Neuronal stem cell (in vitro differentiated cells): ENCODE data around the gene IER5. TPM values are rescaled to one million over a fixed set of nuclear protein-coding genes. Genes with fewer than 3 reads are reported as not detected.
A peak's percentile ranks its signal among the peaks of the same experiment; 100 is the strongest.

Experiments
- DNase-seq: peaks from one replicate; pipeline ENCODE4 v3.0.0-alpha.2; 2013; ENCODE audit warnings: low spot score
- H2AFZ ChIP-seq: one replicate; pipeline ENCODE4 v1.6.1; 2013; ENCODE audit warnings: mild to moderate bottlenecking, low read length, inconsistent platforms
- H2AK5ac ChIP-seq: 2 replicates; pipeline ENCODE4 v1.6.1; 2013; ENCODE audit warnings: low read depth, mild to moderate bottlenecking, inconsistent platforms, low read length, moderate library complexity, mixed read lengths
- H2BK120ac ChIP-seq: 2 replicates; pipeline ENCODE4 v1.6.1; 2013; ENCODE audit warnings: low read depth, mild to moderate bottlenecking, inconsistent platforms, low read length, moderate library complexity, mixed read lengths
- H2BK12ac ChIP-seq: one replicate; pipeline ENCODE4 v1.6.1; 2013; ENCODE audit warnings: low read length, inconsistent platforms
- H2BK15ac ChIP-seq: 2 replicates; pipeline ENCODE4 v1.6.1; 2013; ENCODE audit warnings: mild to moderate bottlenecking, low read length, inconsistent platforms, mixed read lengths
- H2BK5ac ChIP-seq: one replicate; pipeline ENCODE4 v1.6.1; 2013; ENCODE audit warnings: inconsistent platforms, mild to moderate bottlenecking, low read length, moderate library complexity
- H3K14ac ChIP-seq: one replicate; pipeline ENCODE4 v1.6.1; 2013; ENCODE audit warnings: low read length, inconsistent platforms
- H3K18ac ChIP-seq: 2 replicates; pipeline ENCODE4 v1.6.1; 2013; ENCODE audit warnings: low read length, inconsistent platforms
- H3K23ac ChIP-seq: 2 replicates; pipeline ENCODE4 v1.6.1; 2013; ENCODE audit warnings: low read depth, mild to moderate bottlenecking, mixed read lengths, low read length, inconsistent platforms; ENCODE audit not compliant: poor library complexity
- H3K27ac ChIP-seq: replicated peaks from 3 replicates; pipeline ENCODE4 v1.5.1; 2013; ENCODE audit warnings: low read length, inconsistent platforms
- H3K27me3 ChIP-seq, 3 experiments: 2 replicates each; pipeline ENCODE4 v1.6.1; 2013; ENCODE audit warnings: low read length in 3 of 3, mild to moderate bottlenecking in 2 of 3, inconsistent platforms in 1 of 3, low read depth in 1 of 3, mixed read lengths in 1 of 3, moderate library complexity in 1 of 3; ENCODE audit not compliant: control insufficient read depth in 3 of 3, insufficient read depth in 3 of 3
- H3K36me3 ChIP-seq, 2 donors: replicated peaks in 1 of 2; 2 replicates each; pipeline ENCODE4 v1.6.1; 2013; ENCODE audit warnings: low read length in 2 of 2; ENCODE audit not compliant: control insufficient read depth in 2 of 2, insufficient read depth in 2 of 2
- H3K4ac ChIP-seq: 2 replicates; pipeline ENCODE4 v1.6.1; 2013; ENCODE audit warnings: inconsistent platforms, mild to moderate bottlenecking, low read length, moderate library complexity
- H3K4me1 ChIP-seq, 2 donors: 1 replicate in 1 of 2; 2 replicates in 1 of 2; pipeline ENCODE4 v1.6.1; 2013; ENCODE audit warnings: low read length in 2 of 2, low read depth in 1 of 2; ENCODE audit not compliant: control insufficient read depth in 2 of 2, insufficient read depth in 1 of 2
- H3K4me2 ChIP-seq: one replicate; pipeline ENCODE4 v1.6.1; 2013; ENCODE audit warnings: mild to moderate bottlenecking, low read length, inconsistent platforms; ENCODE audit not compliant: insufficient read depth, poor library complexity, severe bottlenecking
- H3K4me3 ChIP-seq, 2 donors: 2 replicates each; pipeline ENCODE4 v1.5.1; 2013; ENCODE audit warnings: low read length in 2 of 2, mild to moderate bottlenecking in 2 of 2, inconsistent platforms in 1 of 2, moderate library complexity in 1 of 2
- H3K79me1 ChIP-seq: one replicate; pipeline ENCODE4 v1.6.1; 2013; ENCODE audit warnings: low read depth, mild to moderate bottlenecking, inconsistent platforms, low read length, moderate library complexity
- H3K9ac ChIP-seq: one replicate; pipeline ENCODE4 v1.6.1; 2013; ENCODE audit warnings: mild to moderate bottlenecking, low read depth, low read length, inconsistent platforms; ENCODE audit not compliant: poor library complexity
- H3K9me3 ChIP-seq, 2 donors: replicated peaks in 1 of 2; 2 replicates each; pipeline versions ENCODE3 to v1.6.1; 2013; ENCODE audit warnings: low read length in 2 of 2, mild to moderate bottlenecking in 2 of 2, inconsistent platforms in 1 of 2, low read depth in 1 of 2, mixed read lengths in 1 of 2, moderate library complexity in 1 of 2; ENCODE audit not compliant: control insufficient read depth in 2 of 2, insufficient read depth in 1 of 2
- H4K8ac ChIP-seq: one replicate; pipeline ENCODE4 v1.6.1; 2013; ENCODE audit warnings: low read depth, mild to moderate bottlenecking, inconsistent platforms, low read length, moderate library complexity
- H4K91ac ChIP-seq: one replicate; pipeline ENCODE4 v1.6.1; 2013; ENCODE audit warnings: low read length, low read depth, mild to moderate bottlenecking, inconsistent platforms; ENCODE audit not compliant: poor library complexity
- WGBS, 2 donors: extraction: QIAGEN DNeasy Blood & Tissue Kit; methylation state at CpG; one replicate each; pipeline ENCODE4 v1.1.7; 2013; ENCODE audit warnings: missing lambda C conversion rate in 2 of 2, mixed read lengths in 1 of 2; ENCODE audit not compliant: insufficient read length in 2 of 2, insufficient replicate concordance in 1 of 2; ENCODE audit errors: extremely low coverage in 2 of 2; 5-methylcytosine and 5-hydroxymethylcytosine counted together
- polyA plus RNA-seq, 2 experiments: library from polyadenylated mRNA; stranded (reverse); fragments of 200-250 nt; gene quantifications; one replicate each; pipeline ENCODE4 v1.2.3, GENCODE V29; 2013

Gene IER5
- polyA plus RNA-seq (2013, experiment 1 of 2): 11.5 TPM
- polyA plus RNA-seq (2013, experiment 2 of 2): 11.4 TPM

GRCh38 chr1:181088079-181089016, at the start of gene IER5:
TSS of gene IER5 (plus strand) at chr1:181088700. CDS start at chr1:181088903, 203 bp downstream.
- WGBS, 2 donors: no CpG with 5 or more reads among the region's 76 CpGs

GRCh38 chr1:181040284-181040865, 48.1 kb upstream of the IER5 start:
- H3K4me2 ChIP-seq: no peak overlapping the region
- no peak overlapping the region for H2AFZ ChIP-seq
- no peak for DNase-seq
- H3K36me3 ChIP-seq: no peaks in the 10 kb centered on the region
- no peak overlapping the region for H3K4me3 ChIP-seq
- no peak overlapping the region for H2BK15ac ChIP-seq
- H2BK5ac ChIP-seq: no peak overlapping the region
- no peaks in the 10 kb centered on the region for H3K4me1 ChIP-seq
- H3K9me3 ChIP-seq: no peaks in the 10 kb centered on the region
- H3K27ac ChIP-seq: no peak overlapping the region
- WGBS, 2 donors: no CpG with 5 or more reads among the region's 3 CpGs
- no peaks in the 10 kb centered on the region for H3K27me3 ChIP-seq
- H3K18ac ChIP-seq: no peak overlapping the region
- no peak overlapping the region for H3K23ac ChIP-seq
- no peak overlapping the region for H4K91ac ChIP-seq
- no peak overlapping the region for H2AK5ac ChIP-seq
- H2BK12ac ChIP-seq: no peak overlapping the region
- H3K4ac ChIP-seq: no peak overlapping the region
- no peak overlapping the region for H3K14ac ChIP-seq
- H4K8ac ChIP-seq: no peak overlapping the region
- H2BK120ac ChIP-seq: no peak overlapping the region
- H3K9ac ChIP-seq: no peak overlapping the region
- H3K79me1 ChIP-seq: no peaks in the 10 kb centered on the region

More at GRCh38 chr1:181088079-181089016, at the start of gene IER5:
- Histone ChIP-seq H4K8ac (no peak within 1 kb of the TSS), H3K4me2 (peak within 1 kb of the TSS; percentile 77), H3K36me3 (peaks cover 0 to 16% of the 10 kb centered on the region in 2 donors), H2BK5ac (peak within 1 kb of the TSS; percentile 42), H2BK120ac (no peak within 1 kb of the TSS), H3K18ac (peak within 1 kb of the TSS; percentile 90), H3K4me3 (peak within 1 kb of the TSS; percentile 67 to 87), H3K4ac (no peak within 1 kb of the TSS), H3K79me1 (peaks cover 10% of the 10 kb centered on the region), H3K14ac (peak within 1 kb of the TSS; percentile 94), H4K91ac (peak within 1 kb of the TSS; percentile 73), H2AK5ac (peak within 1 kb of the TSS; percentile 82), H3K4me1 (peaks cover 0 to 8% of the 10 kb centered on the region in 2 donors), H2BK12ac (no peak within 1 kb of the TSS), H3K27ac (no peak within 1 kb of the TSS), H3K23ac (peak within 1 kb of the TSS; percentile 97), H3K9me3 (no peaks in the 10 kb centered on the region), H3K9ac (peak within 1 kb of the TSS; percentile 91), H2AFZ (peak within 1 kb of the TSS; percentile 91), H2BK15ac (peak within 1 kb of the TSS; percentile 20), H3K27me3 (peaks cover 0 to 15% (median 2%) of the 10 kb centered on the region in 3 experiments)
- peak; percentile 96 for DNase-seq

GRCh38 chr1:181043025-181043888, 45.2 kb upstream of the IER5 start:
- WGBS, 2 donors: no CpG with 5 or more reads among the region's 5 CpGs

More at GRCh38 chr1:181043025-181043888, 45.2 kb upstream of the IER5 start:
- no peak overlapping the region for H2BK120ac ChIP-seq
- no peak overlapping the region for H3K23ac ChIP-seq
- no peak overlapping the region for H4K91ac ChIP-seq
- H3K9ac ChIP-seq: no peak overlapping the region
- H3K79me1 ChIP-seq: peaks cover 2% of the 10 kb centered on the region
- no peak overlapping the region for H3K27ac ChIP-seq
- H2AK5ac ChIP-seq: no peak overlapping the region
- no peak overlapping the region for H2BK12ac ChIP-seq
- no peak overlapping the region for H4K8ac ChIP-seq
- H3K36me3 ChIP-seq: no peaks in the 10 kb centered on the region
- H3K4me3 ChIP-seq: no peak overlapping the region
- H3K4me1 ChIP-seq: no peaks in the 10 kb centered on the region
- H3K27me3 ChIP-seq: no peaks in the 10 kb centered on the region
- H2BK5ac ChIP-seq: no peak overlapping the region
- no peak overlapping the region for H3K14ac ChIP-seq
- no peak overlapping the region for H2BK15ac ChIP-seq
- no peak overlapping the region for H3K4me2 ChIP-seq
- H3K9me3 ChIP-seq: no peaks in the 10 kb centered on the region
- DNase-seq: no peak
- no peak overlapping the region for H3K4ac ChIP-seq
- no peak overlapping the region for H2AFZ ChIP-seq
- H3K18ac ChIP-seq: no peak overlapping the region
